Progenitor cell of endocrine pancreas (in vitro differentiated cells): ENCODE results near the gene GAS7. TPM values are rescaled to one million over a fixed set of nuclear protein-coding genes. Genes with fewer than 3 reads are reported as not detected.

Experiments used
- DNase-seq: peaks from one replicate; pipeline ENCODE4 v3.0.0; 2021; ENCODE audit warnings: low spot score; ENCODE audit not compliant: unreplicated experiment
- H3K27ac Mint-ChIP-seq: 2 replicates; pipeline ENCODE4 v1.8.0; 2021; ENCODE audit warnings: mild to moderate bottlenecking, moderate library complexity, mixed read lengths
- H3K27me3 Mint-ChIP-seq: 2 replicates; pipeline ENCODE4 v1.8.0; 2021; ENCODE audit warnings: mixed read lengths
- H3K36me3 Mint-ChIP-seq: 2 replicates; pipeline ENCODE4 v1.8.0; 2022; ENCODE audit warnings: mixed read lengths; ENCODE audit not compliant: insufficient read depth
- H3K4me1 Mint-ChIP-seq: 2 replicates; pipeline ENCODE4 v1.8.0; 2021; ENCODE audit warnings: low read depth, mixed read lengths
- H3K4me3 Mint-ChIP-seq: 2 replicates; pipeline ENCODE4 v1.8.0; 2021; ENCODE audit warnings: low read depth, mild to moderate bottlenecking, moderate library complexity, mixed read lengths
- H3K9me3 Mint-ChIP-seq: 2 replicates; pipeline ENCODE4 v1.8.0; 2021; ENCODE audit warnings: low read depth, mixed read lengths
- CTCF ChIP-seq: fragments of 200-600 bp; sonication (generic); IDR thresholded peaks from one replicate; pipeline ENCODE4 v1.5.0; 2021; ENCODE audit warnings: antibody characterized with exemption, mild to moderate bottlenecking; ENCODE audit not compliant: unreplicated experiment
- total RNA-seq: library from RNA; stranded (reverse); gene quantifications from 2 replicates; pipeline ENCODE4 v1.2.1, GENCODE V29; 2021

GAS7 gene
- total RNA-seq, 1 donor from 2014 or later, result 3.4 TPM

DNA sequence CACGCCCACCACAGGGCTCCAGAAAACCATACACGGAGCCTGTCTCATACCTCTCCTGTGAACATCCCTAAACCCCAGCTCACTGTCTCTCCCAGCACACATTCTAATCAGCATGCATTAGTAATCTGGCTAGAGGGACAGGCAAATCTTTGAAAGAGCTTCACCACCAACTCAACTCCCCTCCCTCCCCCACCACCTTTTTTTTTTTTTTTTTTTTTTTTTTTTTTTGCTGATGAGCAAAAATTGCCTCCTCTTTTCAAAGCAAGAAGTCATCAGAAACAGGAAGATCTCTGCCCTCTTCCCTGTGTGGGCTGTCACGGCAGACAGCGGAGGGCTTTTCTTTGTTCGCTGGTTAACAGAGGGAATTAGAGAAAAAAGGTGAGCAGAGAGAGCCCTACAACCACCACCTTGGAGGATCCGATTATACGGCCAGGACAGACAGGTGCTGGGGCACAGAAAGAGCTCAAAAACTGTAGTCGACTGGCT is 19.9 kb downstream of the GAS7 start:
- Mint-ChIP-seq H3K36me3 (no peaks in the 10 kb centered on the region), H3K4me1 (no peaks in the 10 kb centered on the region), H3K27ac (no peak overlapping the region)

DNA sequence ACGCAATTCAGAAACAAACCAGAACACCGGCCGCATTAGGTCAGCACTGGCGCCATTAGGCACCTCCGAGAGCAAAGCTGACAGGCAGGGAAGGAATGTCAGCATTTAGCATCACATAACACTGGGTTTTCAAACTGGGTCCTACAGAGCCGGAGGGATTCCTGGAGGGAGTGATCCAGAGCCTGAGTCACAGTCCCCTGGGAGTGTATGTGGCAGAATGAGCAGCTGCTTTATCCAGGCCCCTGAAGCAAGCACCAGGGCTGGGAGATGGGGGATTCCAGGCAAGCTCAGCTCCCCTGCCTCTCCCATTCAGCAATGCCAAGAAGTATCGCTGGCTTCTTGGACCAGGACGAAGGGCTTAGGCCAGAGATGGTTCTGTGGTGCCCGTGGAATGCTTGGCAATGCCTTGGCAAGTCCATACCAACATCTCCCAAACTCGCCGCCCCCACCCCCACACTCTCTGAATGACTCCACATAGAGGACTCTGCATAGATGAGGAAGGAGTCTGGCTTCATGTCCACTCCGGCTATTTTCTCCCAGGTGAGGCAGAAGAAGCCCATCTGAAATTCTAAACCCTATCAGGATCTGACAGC is 20.4 kb downstream of the GAS7 start:
- no peak for TF ChIP-seq CTCF
- H3K27me3 Mint-ChIP-seq, result peaks cover 32% of the 10 kb centered on the region
- H3K27ac Mint-ChIP-seq, result no peak overlapping the region
- no peak for DNase-seq
- H3K36me3 Mint-ChIP-seq, result no peaks in the 10 kb centered on the region
- H3K9me3 Mint-ChIP-seq, result no peaks in the 10 kb centered on the region
- H3K4me1 Mint-ChIP-seq, result no peaks in the 10 kb centered on the region
- H3K4me3 Mint-ChIP-seq, result no peak overlapping the region

More for the DNA sequence above, 19.9 kb downstream of the GAS7 start:
- DNase-seq, result no peak
- Mint-ChIP-seq H3K27me3 (peaks cover 32% of the 10 kb centered on the region), H3K4me3 (no peak overlapping the region), H3K9me3 (no peaks in the 10 kb centered on the region)
- TF ChIP-seq CTCF, result no peak

DNA sequence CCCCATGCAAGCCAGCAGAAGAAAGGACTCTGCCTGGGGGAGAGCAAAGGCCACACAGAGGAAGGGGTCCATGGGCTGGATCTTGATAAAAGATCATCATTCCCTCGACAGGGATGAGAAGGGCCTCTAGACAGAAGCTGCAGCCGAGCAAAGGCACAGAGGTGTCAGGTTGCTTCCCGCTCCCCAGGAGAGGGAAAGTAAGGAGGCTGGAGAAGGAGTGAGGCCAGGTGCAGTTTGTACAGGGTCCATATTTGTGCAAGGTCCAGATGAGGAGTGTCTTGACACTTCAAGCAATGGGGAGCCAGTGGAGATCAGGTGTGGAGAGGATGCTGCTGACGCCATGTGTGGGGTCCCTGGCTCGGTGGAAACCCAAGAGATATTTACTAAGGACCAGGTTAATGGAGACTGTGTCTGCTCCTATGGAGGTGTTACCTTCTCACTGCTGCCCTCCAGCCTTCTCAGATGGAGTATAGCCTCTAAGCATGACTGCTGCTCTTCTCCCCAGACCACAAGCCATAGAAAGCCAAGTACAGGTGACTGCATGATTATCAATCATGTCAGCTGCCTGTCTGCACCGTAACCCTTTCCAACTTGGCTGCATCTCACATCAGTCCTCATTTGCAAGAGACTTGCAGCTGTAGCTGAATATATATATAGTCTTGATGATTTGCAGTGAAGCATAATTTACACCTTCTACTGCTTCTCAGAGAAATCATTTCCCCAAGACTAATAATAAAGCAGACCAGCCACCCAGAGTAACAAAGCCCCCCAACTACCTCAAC is 21.1 kb downstream of the GAS7 start:
- no peaks in the 10 kb centered on the region for H3K4me1 Mint-ChIP-seq
- no peak overlapping the region for H3K27ac Mint-ChIP-seq

GRCh38 chr17:10173913-10174312 is 24.5 kb downstream of the GAS7 start:
- Mint-ChIP-seq H3K9me3 (no peaks in the 10 kb centered on the region), H3K27me3 (peaks cover 38% of the 10 kb centered on the region), H3K4me1 (peaks cover 3% of the 10 kb centered on the region), H3K27ac (no peak overlapping the region), H3K4me3 (no peak overlapping the region), H3K36me3 (no peaks in the 10 kb centered on the region)
- TF ChIP-seq CTCF, result no peak
- no peak for DNase-seq

More for the DNA sequence above, 21.1 kb downstream of the GAS7 start:
- Mint-ChIP-seq H3K36me3 (no peaks in the 10 kb centered on the region), H3K9me3 (no peaks in the 10 kb centered on the region), H3K4me3 (no peak overlapping the region), H3K27me3 (peaks cover 32% of the 10 kb centered on the region)
- no peak for DNase-seq
- TF ChIP-seq CTCF, result no peak

- H3K4me1 Mint-ChIP-seq, result peaks cover 3% of the 10 kb centered on the region
- H3K4me3 Mint-ChIP-seq, result no peak overlapping the region
- no peak for TF ChIP-seq CTCF
- no peak for DNase-seq
- H3K27ac Mint-ChIP-seq, result no peak overlapping the region
- H3K36me3 Mint-ChIP-seq, result no peaks in the 10 kb centered on the region
- H3K27me3 Mint-ChIP-seq, result peaks cover 30% of the 10 kb centered on the region
- no peaks in the 10 kb centered on the region for H3K9me3 Mint-ChIP-seq
These were observed 25.6 kb downstream of the GAS7 start for GRCh38 chr17:10172778-10173177.
